HG03575 (cell line): ENCODE results near the gene SCG5.

Experiments used
- ATAC-seq: cut with Tn5 transposase; IDR thresholded peaks from one replicate; pipeline ENCODE4 v1.9.1; 2021; ENCODE audit not compliant: unreplicated experiment, insufficient number of reproducible peaks, low FRiP score; ENCODE audit errors: extremely low read depth

Gene SCG5

GRCh38 chr15:32657198-32657883 lies 15.8 kb downstream of the SCG5 start:
- ATAC-seq = no peak

DNA sequence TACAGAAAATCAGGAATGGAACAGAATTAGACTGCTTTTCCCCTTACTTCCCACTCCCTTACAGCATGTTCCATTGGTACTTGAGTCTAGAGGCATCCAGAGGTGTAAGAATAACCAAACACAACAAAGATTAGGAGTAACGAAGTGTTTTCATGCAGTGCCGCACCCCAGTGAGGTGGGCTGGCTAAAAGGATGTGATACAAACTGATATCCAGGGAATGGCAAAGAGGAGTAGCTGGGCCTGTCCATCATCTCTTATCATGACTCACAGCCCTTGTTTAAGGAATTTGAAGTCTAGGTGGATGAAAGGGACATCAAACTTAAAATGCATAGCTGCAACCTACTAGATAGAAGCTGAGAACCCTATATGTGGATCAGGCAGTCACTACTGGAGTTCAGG lies 16.4 kb downstream of the SCG5 start:
- ATAC-seq = no peak

DNA sequence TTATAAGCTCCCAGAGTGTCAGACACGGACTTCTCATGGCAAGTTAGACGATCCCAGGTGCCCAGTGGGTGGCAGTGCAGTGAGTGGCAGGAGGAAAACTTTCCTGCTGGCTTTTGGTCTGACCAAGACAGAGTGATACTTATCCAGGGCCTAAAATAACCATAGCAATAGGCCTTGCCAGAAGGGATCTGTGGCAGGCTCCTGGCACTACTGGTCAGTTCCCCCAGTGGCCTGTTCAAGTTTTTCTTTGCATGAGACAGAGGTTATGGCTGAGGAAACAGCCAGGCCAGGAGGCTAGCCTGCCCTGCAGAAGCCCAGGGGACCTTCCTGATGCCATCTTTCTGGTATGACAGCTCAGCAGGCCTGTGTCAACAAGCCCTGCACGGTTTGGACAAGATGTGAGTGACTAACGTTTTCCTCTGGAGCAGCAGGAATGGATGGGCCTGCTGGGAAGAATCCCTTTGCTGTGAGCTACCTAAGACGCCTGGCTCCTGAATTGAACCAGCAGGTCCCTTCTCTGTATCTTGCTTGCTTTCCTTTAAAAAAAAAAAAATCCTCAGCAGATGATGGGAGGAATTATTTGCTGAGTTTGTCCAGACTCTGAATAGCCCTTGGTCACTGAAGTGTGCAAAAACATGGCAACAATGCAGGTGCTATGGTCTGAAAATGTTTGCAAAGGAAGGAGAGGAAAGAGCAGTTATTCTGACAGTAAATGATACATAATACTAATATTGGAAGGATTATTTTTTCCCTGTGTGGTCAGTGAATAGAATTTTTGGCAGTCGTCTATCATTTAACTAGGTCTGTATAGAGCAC lies 18.0 kb downstream of the SCG5 start:
- no peak for ATAC-seq

DNA sequence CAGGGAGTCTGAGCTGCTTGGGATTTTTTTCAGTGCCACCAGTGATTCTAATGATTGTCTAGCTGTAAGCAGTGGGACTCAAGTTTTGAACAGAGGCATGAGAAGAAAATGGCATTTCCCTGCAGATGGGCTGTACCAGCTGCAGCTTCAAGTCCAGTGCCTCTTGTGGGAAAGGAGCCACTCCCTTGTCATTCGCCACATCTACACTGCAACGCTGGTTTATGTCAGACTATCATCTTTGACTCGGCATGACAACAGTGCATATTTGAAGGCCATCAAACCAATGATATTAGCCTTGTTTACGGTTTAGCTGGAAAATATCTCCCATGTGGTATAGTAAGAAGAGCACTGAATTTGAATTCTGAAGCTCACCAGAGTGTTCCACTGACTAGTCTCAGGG lies 22.2 kb downstream of the SCG5 start:
- ATAC-seq = no peak

GRCh38 chr15:32664796-32665195 lies 23.3 kb downstream of the SCG5 start:
- no peak for ATAC-seq

- no peak for ATAC-seq
Observed at GRCh38 chr15:32667321-32667720, 25.8 kb downstream of the SCG5 start.

DNA sequence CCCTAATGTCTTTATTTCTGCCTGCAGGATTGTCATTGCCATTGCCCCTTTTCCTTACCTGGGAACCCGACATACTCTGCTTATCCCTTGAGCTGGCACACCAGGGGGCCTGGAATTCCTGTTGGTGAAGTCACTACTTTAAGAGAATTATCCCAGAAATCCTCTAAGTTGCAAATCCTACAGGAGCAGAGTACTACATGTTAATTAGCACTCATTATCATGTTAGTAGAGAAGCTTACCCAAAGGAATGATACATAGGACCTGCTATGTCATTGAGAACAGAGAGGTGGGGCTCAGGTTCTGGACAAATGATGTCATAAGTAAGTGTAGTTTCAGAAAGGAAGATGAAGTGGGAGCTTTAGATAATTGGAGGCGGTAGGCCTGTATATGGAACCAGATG lies 27.4 kb downstream of the SCG5 start:
- ATAC-seq = no peak

- no peak for ATAC-seq
Observed at GRCh38 chr15:32669896-32670611, 28.5 kb downstream of the SCG5 start.

- no peak for ATAC-seq
Observed at GRCh38 chr15:32670623-32671022, 29.1 kb downstream of the SCG5 start.

DNA sequence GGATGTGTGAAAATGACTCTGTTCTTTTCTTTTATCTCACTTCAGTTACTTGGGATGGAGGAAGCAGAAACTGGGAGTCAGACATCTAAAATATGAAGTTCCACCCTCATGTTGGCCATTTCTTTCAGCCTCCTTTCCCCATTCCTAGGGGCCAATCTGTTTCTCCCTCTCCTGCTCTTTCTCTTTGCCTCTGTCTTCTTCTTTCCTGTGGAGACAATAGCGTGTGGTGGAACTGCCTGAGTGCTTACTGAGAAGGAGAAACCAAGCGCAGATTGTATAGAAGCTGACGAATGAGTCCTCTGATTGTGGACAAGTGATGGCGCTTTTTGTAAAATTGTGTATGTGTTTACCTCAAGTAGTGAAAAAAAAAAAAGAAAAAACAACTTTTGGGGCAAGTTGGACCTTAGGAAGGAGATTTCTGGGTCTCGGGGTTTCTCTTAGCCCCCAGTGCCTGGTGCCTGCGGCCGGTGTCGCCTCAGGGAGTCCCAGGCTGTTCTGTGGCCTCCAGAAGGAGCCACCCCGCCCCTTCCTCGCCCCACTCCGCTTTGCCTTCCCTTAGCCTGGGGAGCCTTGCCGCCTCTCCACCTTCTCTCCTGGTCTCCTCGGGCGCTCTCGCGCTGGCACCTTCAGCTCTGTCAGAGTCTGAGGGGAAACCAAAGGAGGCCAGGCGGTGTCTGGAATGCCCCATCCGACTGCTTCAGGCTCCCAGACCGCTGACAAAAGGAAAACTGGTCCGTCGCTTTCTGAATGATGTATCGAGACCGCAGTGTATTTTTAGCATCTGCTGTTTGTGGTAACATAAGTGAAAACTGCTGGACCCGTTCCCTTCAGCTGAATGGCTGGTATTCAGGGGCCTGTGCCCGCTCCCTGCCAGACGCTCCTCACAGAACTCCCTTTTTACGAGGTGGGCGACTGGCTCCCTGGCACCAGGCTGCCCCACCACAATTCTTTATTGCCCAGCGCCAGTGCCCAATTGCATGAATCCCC lies 30.1 kb downstream of the SCG5 start:
- ATAC-seq = no peak

- no peak for ATAC-seq
Observed at GRCh38 chr15:32674681-32675080, 33.2 kb downstream of the SCG5 start.

- ATAC-seq = no peak
Observed at GRCh38 chr15:32675466-32675865, 34.0 kb downstream of the SCG5 start.

DNA sequence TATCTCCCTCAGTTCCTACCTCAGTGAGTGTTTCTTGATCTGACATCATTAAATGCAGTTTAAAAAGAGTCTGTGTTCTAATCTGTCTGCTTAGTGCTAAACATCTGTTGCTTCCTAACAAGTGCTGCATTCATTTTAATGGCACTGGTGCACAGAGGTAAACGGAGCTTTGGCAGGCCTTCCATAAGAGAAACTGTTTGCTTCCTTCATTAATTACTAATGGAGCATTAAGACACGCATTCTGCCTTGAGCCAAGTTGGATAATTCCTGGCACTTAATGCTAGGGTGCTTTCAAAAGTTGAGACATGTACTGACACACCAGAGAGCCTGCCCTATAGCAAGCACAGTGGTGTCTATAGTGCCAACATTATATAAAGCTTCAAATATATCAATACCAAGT lies 34.7 kb downstream of the SCG5 start:
- ATAC-seq = no peak

DNA sequence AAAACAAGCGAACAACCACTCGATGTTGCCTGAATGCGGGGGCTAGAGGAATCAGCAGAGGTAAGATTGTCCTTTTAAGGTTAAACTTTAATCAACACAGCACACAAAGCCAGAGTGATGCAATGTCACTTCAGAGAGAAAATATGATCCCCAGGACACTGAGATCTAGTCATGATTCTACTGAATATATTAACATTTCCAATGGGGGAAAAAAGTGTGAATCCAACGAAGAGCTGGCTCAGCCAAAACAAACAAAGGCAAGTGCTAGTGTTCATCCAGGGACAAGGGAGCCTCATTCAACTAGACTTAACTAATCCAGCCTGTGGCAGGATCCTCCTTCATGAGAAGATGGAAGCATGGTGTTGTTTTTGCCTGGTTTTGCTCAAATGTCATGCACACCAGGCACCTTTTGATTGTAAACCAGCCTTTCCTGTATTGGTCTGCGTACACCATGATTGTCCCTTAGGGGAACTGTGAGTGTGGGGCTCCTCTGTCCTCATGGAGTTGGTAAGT lies 35.8 kb downstream of the SCG5 start:
- ATAC-seq = no peak

- no peak for ATAC-seq
Observed at GRCh38 chr15:32679298-32679690, 37.8 kb downstream of the SCG5 start.

DNA sequence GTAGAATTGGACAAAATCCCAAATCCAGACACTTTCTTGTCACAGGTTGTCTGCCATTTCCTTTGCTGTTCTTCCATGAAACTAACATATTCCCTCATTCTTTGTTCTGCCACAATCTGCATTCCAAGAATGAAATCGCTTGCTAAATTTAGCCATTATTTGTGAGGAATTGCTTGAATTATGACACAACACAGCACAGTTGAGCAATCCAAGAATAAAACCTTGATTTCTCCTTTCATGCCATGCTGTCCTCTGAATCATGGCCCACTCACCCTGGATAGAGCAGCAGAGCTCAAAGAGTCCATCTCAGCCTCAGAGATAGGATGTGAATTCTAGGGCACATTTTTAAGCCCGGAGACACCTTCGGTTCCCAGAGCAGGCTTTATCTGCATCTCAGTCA lies 41.1 kb downstream of the SCG5 start:
- ATAC-seq = no peak

DNA sequence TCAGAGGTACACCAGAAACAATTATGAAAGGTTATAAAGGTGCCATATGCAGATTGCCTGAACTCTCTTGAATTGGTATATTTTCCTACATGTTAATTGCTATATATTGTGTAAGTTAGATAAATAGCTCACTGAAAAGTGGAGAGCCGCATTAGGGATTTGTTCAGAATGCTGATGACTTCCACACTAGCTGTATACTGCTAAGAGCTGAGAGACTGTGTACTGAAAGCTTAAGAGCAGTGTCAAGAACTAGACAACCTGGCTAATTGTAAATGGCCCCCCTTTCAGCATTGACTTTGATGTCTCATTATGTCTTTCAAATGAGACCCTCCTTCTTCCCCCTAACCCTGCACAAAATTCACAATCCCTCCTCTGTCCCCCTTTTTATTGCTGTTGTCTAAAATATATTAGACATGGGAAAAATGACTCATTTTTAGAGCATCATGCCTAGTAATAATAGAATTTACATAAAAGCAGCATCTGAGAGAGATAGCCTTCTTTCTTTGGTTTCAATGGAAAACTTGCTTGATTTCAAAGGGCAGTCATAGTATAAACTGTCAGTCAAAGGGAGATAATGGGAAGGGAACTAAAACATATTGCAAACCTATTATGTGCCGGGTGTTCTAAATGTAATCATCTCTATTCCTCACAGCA lies 41.6 kb downstream of the SCG5 start:
- no peak for ATAC-seq

DNA sequence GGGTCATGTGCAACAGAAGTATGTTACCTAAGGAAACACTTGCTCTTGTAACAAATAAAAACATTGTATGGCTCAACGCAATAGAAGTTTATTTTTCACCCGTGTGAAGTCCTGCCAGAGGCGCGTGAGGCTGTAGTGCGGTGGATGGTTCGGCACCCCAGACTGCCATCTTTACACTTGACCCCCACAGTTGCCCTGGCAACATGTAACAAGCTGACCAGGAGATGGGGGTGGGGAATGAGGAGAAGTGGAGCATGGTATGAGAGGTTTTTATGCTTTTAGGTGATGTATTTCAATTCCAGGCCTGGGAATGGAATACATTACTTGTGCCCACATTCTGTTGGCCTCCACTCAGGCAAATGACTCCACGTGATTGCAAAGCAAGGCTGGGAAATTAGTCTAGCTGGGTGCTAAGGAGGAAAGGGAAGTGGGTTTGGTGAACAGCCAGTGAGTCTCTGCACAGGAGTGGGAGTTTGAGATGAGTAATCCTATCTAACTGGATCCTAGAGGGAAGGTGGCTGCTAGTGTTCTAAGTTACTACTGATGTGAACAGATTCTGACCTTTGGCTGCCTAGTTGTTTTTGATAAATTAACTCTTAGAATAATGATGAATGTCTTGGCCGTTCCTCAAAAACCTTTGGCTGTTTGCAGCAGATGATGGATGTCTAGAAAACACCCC lies 42.5 kb downstream of the SCG5 start:
- no peak for ATAC-seq
